Omental fat pad (tissue), 4 donors: ENCODE measurements around the gene ZNF330. TPM values are rescaled to one million over a fixed set of nuclear protein-coding genes. Genes with fewer than 3 reads are reported as not detected.
"Not testable (repeated sequence)": the region's sequence is repeated elsewhere in the genome, so short reads cannot be mapped to it uniquely, and the experiment has no call there.

ENCODE experiments used
- ATAC-seq: fragments of 150-250 bp; one replicate; pipeline ENCODE4 v1.9.1; 2016; ENCODE audit warnings: mild to moderate bottlenecking, moderate library complexity; ENCODE audit not compliant: low FRiP score
- DNase-seq: peaks from one replicate; pipeline ENCODE4 v3.0.0-alpha.2; 2019; ENCODE audit warnings: low spot score
- total RNA-seq, 4 donors: library from RNA; depleted of rRNA; stranded (reverse); fragments of >200 nt; gene quantifications; one replicate each; pipeline ENCODE4 v1.1.0, GENCODE V29; 2016
- TF ChIP-seq, protein P1 (sequence below), 3 donors: fragments of 450-650 bp; IDR thresholded peaks; one replicate each; pipeline ENCODE4 v1.5.1; 2016 to 2017; ENCODE audit warnings: antibody characterized with exemption in 3 of 3, mild to moderate bottlenecking in 3 of 3, moderate library complexity in 2 of 3

Gene ZNF330
- total RNA-seq, 4 donors from 2014 or later = 29.6 to 48.5 (median 36.0) TPM

DNA sequence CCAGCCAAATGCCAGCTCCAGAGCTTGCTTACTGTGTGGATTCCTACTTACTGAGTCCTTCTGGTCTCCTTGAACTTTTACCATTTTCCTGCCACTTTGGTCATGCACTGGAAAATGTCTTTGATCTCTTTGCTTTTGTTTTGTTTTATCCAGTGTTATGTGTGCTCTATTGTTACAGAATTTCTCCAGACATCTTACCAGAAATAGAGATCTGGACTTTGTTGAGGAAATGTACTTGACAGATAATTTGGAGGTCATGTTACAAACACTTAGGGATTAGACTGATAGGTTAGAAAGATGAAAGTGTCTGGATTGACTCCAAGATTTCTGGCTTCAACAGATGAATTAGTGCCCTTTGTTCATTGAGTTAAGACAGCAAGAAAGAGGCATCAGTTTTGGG is 5.7 kb upstream of the ZNF330 start:
- DNase-seq (no peak), ATAC-seq (no peak)
- TF ChIP-seq, protein P1, sequence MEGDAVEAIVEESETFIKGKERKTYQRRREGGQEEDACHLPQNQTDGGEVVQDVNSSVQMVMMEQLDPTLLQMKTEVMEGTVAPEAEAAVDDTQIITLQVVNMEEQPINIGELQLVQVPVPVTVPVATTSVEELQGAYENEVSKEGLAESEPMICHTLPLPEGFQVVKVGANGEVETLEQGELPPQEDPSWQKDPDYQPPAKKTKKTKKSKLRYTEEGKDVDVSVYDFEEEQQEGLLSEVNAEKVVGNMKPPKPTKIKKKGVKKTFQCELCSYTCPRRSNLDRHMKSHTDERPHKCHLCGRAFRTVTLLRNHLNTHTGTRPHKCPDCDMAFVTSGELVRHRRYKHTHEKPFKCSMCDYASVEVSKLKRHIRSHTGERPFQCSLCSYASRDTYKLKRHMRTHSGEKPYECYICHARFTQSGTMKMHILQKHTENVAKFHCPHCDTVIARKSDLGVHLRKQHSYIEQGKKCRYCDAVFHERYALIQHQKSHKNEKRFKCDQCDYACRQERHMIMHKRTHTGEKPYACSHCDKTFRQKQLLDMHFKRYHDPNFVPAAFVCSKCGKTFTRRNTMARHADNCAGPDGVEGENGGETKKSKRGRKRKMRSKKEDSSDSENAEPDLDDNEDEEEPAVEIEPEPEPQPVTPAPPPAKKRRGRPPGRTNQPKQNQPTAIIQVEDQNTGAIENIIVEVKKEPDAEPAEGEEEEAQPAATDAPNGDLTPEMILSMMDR (IDR thresholded peaks at IDR 0.05) = no peak

DNA sequence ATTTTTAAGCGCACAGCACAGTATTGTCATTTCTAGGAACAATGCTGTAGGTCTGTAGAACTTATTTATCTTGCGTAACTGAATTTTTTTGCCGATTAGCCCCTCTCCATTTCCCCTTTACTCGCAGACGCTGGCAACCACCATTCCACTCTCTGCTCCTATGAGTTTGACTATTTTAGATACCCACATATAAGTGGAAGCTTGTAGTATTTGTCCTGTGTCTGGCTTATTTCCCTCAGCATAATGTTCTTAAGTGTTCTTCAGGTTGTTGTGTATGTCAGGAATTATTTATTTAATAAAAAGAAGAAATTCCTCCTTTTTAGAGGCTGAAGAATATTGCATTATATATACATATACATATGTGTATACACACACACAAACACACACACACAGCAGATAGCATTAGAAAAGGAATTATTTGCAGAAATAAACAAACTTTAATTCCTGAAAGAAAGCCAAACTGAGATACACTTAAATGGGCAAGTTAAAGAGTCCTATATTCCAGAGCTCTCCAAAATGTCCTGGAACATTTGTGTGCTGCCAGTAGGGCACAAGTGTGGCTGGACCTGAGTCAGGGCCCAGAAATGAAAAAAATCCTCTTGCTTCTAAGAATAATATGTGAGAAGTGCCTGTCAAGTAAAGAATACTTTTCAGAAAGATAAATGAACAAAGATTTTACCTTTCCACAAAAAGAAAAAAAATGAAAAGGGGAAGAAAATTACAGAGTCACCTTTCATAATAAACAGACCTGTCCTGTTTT is 4.5 kb upstream of the ZNF330 start:
- no peak for ATAC-seq
- TF ChIP-seq, protein P1 (IDR thresholded peaks at IDR 0.05) = no peak

DNA sequence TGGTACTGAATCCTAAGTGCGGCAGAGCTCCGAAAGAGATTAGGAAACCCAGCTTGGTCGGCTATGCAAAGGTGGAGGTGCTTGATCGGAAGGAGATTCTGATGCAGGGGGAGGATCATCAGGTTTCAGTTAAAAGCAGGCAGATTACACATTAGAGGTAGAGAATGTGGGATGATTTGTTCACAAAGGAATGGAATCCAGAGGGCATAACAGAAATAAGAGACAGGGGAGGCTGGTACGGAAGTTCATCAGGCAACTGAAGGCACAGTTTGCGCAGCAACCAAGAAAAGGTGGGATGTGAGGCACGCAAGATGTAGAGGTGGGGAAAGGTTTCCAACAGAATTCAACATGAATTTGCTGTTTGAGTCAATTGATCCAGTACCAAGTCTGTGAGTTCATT is 424 bp upstream of the ZNF330 start:
- DNase-seq (no peak), ATAC-seq (peak; percentile 64)
- TF ChIP-seq, protein P1 (IDR thresholded peaks at IDR 0.05) = no peak

More for the DNA sequence above, 4.5 kb upstream of the ZNF330 start:
- DNase-seq = no peak

DNA sequence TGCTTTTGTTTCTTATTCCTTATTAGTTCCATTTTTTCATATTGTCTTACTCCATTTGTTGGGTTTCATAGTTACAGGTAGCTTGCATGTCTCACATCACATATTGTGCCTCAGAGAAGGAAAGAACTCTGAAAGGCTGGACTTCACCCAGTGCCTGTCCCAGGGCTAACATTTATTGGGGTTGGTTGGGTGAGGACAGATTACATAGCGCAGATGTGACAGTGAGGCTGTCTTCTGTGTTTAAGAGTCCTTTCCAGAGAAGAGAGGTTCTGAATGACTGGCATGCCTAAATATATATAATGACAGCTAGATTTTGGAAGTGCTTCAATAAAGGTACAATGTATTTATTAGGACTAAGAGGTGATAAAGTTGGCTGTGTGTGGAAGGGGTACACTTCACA is 2.7 kb downstream of the ZNF330 start:
- TF ChIP-seq, protein P1 (IDR thresholded peaks at IDR 0.05) = no peak
- ATAC-seq = no peak
- no peak for DNase-seq

DNA sequence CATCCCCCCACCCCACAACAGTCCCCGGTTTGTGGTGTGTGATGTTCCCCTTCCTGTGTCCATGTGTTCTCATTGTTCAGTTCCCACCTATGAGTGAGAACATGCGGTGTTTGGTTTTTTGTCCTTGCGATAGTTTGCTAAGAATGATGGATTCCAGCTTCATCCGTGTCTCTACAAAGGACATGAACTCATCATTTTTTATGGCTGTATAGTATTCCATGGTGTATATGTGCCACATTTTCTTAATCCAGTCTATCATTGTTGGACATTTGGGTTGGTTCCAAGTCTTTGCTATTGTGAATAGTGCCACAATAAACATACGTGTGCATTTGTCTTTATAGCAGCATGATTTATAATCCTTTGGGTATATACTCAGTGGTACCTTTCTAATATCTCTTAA is 6.6 kb downstream of the ZNF330 start:
- DNase-seq, ATAC-seq: not testable (repeated sequence)

DNA sequence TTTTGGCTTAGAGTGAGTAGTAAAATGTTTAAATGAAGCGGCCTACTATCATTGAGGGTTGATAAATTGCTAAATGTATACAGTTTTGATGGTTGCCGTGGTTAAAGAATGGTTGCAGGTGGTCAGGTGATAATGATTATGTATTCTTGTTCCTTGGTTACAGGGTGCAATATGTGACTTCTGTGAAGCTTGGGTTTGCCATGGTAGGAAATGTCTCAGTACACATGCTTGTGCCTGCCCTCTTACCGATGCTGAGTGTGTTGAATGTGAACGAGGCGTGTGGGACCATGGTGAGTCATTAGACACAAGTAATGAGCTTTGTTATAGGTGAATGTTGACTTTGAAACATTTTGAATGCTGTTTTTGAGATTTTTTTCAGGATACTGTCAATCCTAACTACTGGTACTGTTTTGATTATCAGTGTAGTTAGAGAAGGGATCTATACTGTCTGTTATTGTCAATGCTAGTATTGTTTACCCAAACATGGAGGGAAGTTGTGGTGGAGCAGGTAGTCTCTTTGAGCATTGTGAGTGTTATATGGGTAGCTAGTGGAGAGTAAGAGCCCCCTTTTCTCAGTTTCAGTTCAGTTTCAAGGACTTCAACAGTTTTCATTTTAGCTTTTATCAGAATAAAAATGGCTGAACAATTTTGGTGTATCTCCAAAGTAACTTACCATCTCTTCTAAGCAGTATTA is 8.9 kb downstream of the ZNF330 start:
- DNase-seq = no peak
- no peak for ATAC-seq
- TF ChIP-seq, protein P1 (IDR thresholded peaks at IDR 0.05) = no peak

DNA sequence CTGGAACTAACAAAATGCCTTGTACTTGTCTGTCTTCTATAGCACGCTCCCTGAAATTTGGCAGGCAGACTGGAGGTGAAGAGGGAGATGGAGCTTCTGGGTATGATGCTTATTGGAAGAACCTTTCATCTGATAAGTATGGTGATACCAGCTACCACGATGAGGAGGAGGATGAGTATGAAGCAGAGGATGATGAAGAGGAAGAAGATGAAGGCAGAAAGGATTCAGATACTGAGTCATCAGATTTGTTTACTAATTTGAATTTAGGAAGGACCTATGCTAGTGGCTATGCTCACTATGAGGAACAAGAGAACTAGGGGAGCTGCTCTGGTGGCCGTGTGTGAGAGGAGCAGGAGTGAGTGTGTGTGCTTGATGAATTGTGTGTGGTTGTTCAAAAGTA is 13.0 kb downstream of the ZNF330 start:
- DNase-seq (no peak), ATAC-seq (no peak)
- TF ChIP-seq, protein P1 (IDR thresholded peaks at IDR 0.05) = no peak
